ENCODE measurements around the gene FGGY.
"Not testable (repeated sequence)": the region's sequence is repeated elsewhere in the genome, so short reads cannot be mapped to it uniquely, and the experiment has no call there.

Gene FGGY

DNA sequence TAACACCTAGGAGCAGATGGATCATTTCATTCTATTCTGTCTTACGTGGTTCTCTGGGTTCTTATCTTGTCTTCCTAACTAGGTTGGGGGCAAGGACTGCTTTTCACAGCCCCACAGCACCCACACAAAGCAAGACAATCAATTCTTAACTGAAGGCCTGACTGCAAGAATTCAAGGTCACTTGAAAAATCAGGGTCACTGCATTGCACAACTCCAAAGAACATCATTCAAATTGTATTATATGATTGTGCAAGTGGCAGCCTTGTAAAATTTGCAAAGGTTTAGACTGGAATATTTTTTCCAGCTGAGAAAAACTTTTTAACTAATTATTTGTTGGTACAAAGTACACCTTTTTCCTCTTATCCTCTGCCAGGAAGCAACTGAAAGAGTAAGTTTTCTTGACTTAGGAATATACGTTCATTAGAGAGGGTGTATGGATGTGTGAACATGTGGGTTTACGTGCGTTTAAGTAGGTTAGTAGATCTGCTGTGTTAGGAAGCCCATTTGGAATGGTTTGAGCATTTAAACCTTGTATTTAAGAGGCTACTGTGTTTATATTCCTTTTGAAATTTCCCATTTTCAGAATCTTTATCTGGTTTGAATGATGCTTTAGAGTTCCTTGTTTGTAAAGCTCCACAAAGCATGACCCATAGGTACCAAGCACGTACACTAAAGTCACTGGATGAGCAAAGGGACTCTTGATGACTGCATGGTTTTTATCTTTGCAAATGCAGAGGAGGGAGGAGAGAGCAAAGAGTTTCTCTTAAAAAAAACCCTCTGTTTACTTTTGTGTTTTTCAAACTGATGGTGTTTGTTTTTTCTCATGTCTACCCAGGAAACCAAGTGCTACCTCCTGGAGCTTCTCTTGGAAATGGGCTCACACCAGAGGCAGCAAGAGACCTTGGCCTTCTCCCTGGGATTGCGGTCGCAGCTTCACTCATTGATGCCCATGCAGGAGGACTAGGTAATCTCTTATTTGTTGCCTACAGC lies 214.9 kb downstream of the FGGY start:
- DNase-seq (ENCODE audit: low read depth in 3 of 3): no peak

DNA sequence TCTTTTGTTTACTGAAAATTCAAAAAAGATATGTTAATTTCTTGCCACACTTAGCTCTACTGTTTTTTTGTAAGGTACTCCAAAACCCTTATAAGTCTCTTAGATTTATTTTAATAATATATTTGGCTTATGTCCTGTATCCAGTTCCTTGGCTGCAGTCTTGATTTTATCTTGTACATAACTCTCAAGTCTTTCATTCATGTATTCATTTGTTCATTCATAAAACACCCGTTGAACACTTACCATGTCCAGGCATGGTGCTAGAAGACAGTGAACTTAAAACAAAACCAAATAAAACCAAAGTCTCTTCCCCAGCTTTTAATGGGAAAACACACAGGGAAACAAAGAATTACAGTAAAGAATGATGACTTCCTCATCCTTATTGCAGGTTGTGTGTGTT lies 215.8 kb downstream of the FGGY start:
- no peak for DNase-seq (ENCODE audit: low read depth in 3 of 3)

DNA sequence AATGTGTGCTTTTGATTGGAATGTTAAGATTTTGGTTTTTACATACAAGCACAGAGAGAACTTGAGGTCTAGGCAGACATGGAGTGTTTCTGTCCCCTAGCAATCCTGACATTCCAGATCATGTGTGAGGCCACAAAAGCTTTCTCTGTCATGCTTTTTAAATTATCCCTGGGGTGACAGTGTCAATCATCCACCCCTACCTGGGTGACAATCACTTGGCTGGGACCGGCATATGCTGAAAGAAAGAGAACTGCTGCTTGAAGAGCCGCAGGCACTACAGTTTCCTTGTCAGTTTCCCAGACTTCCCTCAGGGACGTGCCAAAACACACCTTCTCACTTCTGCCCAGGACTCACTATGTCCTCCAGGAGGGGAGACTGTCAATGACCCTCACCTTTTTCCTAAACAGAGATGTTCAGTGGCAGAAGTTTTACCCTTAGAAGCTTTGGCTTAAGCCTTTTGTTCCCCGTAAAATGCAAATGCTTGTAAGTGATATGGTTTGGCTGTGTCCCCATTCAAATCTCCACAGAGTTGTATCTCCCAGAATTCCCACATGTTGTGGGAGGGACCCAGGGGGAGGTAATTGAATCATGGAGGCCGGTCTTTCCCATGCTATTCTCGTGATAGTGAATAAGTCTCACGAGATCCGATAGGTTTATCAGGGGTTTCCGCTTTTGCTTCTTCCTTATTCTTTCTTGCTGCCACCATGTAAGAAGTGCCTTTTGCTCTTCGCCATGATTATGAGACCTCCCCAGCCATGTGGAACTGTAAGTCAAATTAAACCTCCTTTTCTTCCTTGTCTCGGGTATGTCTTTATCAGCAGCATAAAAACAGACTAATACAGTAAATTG lies 217.4 kb downstream of the FGGY start:
- no peak for DNase-seq (ENCODE audit: low read depth in 3 of 3)

DNA sequence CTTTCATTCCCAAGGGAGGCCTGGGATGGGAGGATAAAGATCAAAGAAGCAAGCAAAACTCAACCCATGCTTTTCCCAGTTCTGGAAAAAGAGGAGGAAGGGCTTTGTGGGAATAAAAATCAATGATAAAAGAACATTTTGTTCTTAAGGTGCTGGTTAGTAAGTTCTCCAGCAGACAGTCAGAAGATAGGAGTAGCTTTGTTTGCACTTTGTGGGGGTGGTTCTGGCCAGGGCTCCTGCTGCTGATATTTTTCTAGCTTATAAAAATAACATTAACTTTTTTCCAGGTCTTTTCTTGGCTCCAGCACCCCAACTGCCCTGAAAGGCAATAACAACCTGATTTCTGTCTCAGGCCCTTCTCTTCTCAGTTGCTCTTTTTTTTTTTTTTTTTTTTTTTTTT lies 220.0 kb downstream of the FGGY start:
- DNase-seq (ENCODE audit: low read depth in 3 of 3): no peak

DNA sequence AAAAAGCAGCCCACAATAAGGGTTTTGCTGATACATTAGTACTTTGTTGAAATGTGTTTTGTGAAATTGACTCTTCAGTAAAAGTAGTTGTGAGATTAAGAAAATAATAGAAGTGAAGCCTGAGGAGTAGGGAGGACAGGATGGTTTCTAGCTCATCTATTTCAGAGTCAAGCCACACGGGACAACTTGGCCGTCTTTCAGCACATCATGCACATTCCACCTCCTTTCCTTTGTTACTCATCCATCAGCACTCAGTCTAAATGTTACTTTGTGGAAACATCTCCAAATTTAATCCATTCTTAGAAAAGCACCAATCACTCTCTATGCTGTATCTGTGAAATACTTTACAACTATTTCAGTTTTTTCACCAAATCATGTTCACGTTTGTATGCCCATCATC lies 223.3 kb downstream of the FGGY start:
- no peak for DNase-seq (ENCODE audit: low read depth in 3 of 3)

DNA sequence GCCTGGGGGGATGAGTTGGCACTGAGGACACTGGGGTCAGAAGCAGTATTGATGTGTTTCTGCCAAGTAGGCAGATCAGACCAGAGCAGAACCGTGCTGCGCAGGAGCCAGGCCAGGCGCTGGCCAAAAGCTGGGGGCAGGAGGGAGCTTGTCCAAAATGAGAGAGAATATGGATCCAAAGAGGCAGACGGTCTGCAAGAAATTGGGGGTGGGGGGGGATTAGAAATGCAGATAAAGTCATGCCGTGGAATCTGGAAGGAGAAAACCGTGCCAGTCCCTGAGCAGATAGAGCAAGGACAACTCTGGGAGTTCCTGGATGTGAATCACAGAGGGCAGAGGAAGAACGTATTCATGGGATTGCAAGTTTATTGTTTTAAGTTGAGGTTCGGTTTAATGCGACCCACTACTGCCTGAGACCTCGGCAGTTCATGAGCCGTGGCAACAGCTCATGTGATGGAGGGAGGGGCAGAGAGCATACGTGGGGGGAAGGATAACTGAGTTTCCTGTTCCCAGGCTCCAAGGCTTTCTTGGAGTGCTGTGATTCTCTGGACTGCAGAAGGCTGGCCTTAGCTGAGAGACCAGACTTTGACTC lies 224.0 kb downstream of the FGGY start:
- no peak for DNase-seq (ENCODE audit: low read depth in 3 of 3)

DNA sequence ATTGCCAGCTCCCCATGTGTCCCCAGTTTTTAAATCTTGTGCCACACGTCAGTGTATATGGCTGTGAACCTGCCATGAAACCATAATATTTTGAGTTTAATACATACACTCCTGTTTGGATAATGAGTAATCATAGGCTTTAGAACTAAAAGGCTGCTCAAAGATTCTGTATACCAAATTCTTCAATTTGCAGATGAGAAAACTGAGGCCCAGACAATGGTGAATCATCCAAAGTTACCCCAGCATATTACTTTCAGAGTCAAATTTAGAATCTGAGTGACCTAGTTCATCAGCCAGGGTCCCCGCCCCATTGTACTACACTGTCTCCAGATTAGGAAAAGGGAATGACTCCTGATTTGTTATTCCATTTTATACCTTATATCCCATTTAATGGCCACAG lies 224.6 kb downstream of the FGGY start:
- no peak for DNase-seq (ENCODE audit: low read depth in 3 of 3)

DNA sequence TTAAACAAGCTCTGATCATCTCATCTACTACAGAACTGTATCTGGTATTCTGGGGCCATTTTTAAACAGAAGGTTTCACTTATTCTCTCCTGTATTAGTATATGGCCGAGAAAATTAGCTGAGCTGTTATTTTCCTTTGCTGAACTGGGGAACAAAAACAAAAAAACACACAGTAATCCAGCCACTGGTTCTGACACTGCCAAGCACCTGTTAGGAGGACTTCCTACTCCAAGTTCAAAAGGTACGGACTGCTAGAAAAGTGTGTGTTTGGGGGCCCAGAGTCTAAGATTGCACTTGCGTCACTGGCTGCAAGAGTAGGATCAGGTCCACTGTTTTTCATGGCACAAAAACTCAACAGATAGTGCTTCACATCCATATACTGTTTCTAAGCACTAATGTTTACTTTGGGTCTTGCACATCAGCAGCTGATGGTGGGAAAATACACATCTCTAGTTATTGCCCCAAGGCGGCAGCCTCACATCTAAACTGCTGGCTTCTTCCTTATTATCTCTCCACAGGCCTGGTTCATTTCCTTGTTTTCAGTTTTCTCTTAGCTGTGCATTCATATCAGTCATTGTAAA lies 226.1 kb downstream of the FGGY start:
- no peak for DNase-seq (ENCODE audit: low read depth in 3 of 3)

DNA sequence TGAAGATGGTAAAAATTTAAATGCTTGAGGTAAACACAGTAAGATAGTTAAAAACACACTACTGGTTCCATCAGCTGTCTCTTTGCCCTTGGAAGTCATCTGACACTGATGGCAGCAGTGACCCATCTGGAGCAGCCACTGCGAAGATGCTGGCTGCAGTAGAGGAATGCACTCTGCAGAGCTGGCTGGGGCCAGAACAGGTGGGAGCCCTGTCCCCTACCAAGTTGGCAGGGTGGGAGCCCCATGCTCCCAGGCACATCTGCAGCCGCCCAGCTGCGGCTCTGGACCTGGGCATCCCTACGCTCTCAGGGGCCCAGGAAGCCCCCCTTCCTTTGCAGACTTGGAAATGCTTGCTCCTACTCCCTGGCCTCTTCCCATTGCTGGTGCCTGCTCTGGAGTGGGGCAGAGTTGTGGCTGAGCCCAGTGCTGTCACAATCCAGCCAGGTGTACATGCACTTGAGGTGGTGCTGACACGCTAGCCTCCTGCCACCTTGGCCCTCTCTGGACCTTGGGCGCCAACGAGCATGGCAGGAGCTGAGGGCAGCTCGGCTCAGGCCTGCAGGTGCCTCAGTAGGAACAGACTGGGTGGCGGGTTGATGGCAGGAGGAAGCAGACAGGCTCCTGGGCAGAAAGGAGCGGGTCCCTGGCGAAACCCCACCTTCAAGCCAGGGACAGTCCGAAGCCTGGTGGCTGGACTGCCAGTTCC lies 227.0 kb downstream of the FGGY start:
- no peak for DNase-seq (ENCODE audit: low read depth in 3 of 3)

DNA sequence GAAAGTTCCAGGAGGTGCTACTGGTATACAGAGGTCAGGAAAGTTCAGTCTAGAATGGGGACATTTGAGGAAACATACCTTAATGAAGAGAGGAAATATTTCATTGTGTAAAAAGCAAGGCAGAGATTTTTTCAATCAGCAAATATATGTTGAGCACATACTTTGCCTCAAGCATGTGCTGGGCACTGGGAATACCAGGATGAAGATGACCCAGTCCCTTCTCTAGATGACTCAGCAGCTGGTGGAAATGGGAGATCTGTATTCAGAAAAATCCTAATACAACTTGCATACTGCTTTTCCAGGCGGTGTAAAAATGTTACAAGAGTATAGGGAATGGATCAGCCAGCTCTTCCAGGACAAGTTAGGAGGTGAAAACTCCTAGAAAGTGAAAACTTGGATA lies 229.3 kb downstream of the FGGY start:
- DNase-seq (ENCODE audit: low read depth in 3 of 3): no peak

DNA sequence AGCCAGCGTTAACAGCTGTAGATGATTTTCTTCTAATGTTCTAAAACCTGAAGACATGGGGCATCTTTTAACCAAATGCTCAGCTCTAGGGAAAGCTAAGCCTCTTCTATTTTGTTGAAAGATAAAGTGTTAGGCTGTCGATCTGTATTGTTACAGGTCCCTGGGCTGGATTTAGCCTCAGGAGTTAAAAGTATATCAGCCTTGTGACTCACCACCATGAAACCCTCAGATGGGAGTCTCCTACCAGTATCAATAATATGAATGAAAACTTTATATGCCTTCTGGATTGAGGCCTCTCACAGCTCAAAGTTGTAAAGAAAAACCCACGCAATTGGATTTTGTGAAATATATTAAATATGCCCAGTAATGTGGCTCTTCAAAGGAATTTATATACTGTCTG lies 231.6 kb downstream of the FGGY start:
- no peak for DNase-seq (ENCODE audit: low read depth in 3 of 3)

DNA sequence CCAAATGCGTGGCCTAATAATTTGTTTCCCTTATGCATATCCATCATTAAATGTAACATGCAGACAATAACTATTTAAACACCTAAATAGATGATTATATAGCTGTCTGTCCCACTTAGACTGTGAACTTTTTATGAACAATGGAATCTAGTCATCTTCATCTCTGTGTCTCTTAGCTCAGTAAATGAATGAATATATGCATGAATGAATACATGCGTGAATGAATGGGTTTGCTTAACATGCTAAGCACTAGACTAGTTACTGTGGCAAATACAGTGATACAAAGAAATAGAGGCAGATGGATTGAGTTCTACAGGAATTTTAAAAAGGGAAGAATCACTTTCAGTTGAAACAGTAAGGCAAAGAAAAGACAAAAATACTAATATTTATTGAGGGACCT lies 232.0 kb downstream of the FGGY start:
- no peak for DNase-seq (ENCODE audit: low read depth in 3 of 3)

DNA sequence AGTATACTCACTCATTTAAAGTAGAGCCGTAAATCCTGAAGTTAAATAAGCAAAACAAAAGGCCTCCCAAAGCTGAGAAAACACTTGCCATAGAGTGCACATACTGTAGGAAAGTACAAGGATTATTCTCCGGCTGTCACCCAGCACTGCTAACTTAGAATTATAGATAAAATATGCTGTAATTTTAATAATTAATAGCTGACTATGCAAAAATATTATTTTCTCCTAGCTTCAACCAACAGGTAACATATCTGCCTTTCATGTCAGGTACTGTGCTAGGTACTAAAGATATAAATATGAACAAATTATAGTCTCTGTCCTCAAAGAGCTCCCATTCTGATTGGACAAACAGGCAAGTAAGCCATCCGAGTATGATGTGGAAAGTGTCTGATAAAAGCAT lies 233.2 kb downstream of the FGGY start:
- DNase-seq (ENCODE audit: low read depth in 3 of 3): no peak

DNA sequence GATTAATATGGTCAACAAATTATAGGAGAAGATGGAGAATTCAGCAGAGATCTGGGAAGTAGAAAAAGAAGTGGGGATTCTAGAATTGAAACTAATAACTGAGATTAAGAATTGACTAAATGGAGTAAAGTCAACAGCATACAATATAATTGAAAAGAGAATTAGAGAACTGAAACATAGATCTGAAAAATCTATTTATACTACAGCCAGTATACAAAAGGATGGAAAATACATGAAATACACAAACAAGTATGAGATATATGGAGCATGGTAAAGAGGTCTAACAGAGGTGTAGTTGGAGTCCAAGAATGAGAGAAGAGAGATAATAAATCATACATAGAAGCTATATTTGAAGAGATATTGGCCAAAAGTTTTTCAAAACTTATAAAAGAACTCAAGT lies 235.2 kb downstream of the FGGY start:
- DNase-seq (ENCODE audit: low read depth in 3 of 3): no peak

DNA sequence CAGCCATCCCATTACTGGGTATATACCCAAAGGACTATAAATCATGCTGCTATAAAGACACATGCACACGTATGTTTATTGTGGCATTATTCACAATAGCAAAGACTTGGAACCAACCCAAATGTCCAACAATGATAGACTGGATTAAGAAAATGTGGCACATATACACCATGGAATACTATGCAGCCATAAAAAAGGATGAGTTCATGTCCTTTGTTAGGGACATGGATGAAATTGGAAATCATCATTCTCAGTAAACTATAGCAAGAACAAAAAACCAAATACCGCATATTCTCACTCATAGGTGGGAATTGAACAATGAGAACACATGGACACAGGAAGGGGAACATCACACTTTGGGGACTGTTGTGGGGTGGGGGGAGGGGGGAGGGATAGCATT lies 241.6 kb downstream of the FGGY start:
- DNase-seq (ENCODE audit: low read depth in 3 of 3): not testable (repeated sequence)

DNA sequence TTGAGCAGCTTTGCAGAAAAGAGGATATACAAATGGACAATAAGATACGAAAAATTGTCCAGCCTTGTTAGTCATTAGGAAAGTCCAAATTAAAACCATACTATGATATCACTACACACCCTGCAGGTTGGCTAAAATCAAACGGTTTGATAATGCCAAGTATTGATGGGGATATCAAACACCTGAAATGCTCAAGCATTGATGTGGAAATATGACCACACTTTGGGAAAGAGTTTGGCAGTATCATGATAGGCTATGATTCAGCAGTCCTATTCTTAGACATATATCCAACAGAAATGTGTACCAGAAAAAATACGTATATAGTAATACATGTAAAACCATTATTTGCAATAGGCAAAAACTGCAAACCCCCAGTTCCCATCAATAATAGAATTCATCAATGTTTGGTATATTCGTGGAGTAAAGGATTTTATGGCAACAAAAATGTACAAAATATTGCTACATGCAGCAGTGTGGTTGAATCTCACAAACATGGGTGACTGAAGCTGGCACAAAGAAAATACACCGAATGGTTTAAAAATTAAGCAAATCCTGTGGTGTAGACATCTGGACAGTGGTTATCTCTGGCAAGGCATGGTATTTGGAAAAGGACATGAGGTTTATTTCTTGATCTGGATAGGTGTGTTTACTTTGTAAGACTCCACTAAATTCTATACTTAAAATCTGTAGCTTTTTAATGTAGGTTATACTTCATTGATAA lies 243.2 kb downstream of the FGGY start:
- no peak for DNase-seq (ENCODE audit: low read depth in 3 of 3)

DNA sequence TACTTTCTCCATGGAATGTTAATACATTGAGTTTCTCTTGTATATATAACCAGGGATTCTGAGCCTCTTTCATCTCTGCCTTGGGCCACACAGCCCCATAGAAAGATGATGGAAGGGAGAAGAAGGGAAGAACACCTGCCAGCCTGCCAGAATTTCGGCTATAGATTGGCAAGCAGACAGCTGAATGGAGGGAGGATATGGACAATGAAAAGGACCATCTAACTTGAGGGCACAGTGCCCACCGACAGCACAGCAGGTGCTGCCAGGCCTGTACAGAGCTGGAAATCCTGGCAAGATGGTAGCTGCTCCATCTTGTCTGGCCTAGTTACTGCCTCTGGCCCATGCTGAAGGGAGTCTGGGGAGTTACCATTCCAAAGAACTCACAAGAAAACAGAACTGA lies 244.3 kb downstream of the FGGY start:
- DNase-seq (ENCODE audit: low read depth in 3 of 3): no peak

DNA sequence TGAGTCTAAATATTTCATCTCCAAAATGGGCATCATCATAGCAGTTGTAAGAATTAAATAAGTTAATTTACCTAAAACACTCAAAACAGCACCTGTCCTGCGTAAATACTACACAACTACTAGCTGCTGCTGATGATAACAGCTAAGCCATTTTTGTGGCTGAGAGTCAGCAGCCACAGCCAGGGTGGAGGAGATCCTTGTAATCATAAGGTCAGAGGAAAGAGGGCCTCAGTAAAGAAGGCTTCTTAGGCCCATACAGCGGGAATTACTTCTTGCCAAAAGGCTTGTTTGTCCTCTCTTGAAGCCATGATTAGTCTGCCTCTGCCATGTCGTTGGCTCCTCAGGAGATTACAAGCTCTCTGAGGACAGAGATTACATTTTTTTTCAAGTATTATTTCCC lies 245.0 kb downstream of the FGGY start:
- no peak for DNase-seq (ENCODE audit: low read depth in 3 of 3)

DNA sequence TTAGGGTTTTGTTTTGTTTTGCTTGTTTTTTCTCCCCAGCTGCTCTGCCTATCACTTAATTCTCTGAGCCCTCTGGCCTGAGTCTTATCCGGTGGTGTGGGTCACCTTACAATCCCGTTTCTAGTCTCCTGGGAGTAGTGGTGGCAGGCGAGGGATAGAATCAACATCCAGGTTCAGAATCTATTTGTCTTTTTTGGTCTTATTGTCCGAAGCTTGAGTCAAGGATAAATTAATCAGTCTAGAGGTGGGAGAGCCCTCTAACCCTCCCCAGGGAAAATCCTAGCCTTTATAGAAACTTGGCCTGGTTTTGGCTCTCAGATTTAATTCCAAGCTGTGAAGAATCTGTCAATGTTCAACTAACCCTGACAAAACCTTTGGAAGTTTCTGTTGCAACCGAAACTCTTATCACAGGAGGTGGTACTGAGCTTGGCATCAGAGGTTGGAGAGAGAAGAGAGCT lies 246.3 kb downstream of the FGGY start:
- DNase-seq (ENCODE audit: low read depth in 3 of 3): no peak

DNA sequence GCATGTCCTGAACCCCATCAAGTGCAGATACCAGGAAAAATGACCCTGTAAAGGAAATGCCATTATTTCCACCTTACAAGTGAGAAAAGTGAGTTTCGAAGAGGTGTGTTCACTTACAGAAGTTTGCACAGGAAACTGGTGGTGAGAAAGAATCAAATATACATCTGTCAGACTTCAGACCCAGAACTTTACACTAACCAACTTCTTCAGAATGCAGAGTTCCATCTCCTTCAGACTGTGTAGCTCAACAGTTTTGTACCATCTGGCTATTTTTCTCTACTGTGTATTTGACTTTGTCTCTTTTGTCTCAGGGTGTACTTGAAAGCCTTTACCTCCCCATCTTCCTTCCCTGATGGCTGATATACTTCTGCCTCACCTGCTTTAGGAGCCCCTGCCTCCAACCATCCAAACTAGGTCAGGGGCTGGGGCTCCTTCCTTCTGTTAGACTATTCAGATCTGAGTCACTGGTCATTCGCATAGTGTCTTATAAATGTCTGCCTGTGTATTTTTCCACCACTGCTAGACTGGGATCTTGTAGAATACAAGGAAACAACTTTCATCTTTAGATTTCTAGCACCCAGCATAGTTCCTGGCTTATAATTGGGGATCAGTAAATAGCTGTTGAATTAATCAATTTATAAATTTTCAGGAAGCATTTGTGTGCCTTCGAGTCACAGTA lies 247.9 kb downstream of the FGGY start:
- no peak for DNase-seq (ENCODE audit: low read depth in 3 of 3)
